ENCODE data around the gene FSCN2.

FSCN2 gene

GRCh38 chr17:81491761-81492160 lies 36.4 kb upstream of the FSCN2 start:
- Histone ChIP-seq H3K27me3 (ENCODE audit: control insufficient read depth, insufficient read depth, low read length, poor library complexity, severe bottlenecking) (peaks cover 19% of the 10 kb centered on the region), H3K4me3 (ENCODE audit: insufficient read depth, low read depth, low read length) (no peak overlapping the region), H3K4me1 (ENCODE audit: control insufficient read depth, insufficient read depth, low read length) (peaks cover 21% of the 10 kb centered on the region), H3K36me3 (ENCODE audit: control insufficient read depth, insufficient read depth, low read length) (no peaks in the 10 kb centered on the region), H3K9me3 (ENCODE audit: control insufficient read depth, low read length) (no peaks in the 10 kb centered on the region), H3K27ac (ENCODE audit: insufficient read depth, low read depth, low read length, poor library complexity, severe bottlenecking) (no peak overlapping the region)
- WGBS, 2 experiments, result 44% methylated on average over 4 to 5 of the region's 5 CpGs

- Histone ChIP-seq H3K4me1 (ENCODE audit: control insufficient read depth, insufficient read depth, low read length) (peaks cover 21% of the 10 kb centered on the region), H3K4me3 (ENCODE audit: insufficient read depth, low read depth, low read length) (no peak overlapping the region), H3K27ac (ENCODE audit: insufficient read depth, low read depth, low read length, poor library complexity, severe bottlenecking) (no peak overlapping the region), H3K36me3 (ENCODE audit: control insufficient read depth, insufficient read depth, low read length) (no peaks in the 10 kb centered on the region), H3K9me3 (ENCODE audit: control insufficient read depth, low read length) (no peaks in the 10 kb centered on the region), H3K27me3 (ENCODE audit: control insufficient read depth, insufficient read depth, low read length, poor library complexity, severe bottlenecking) (peaks cover 14% of the 10 kb centered on the region)
- WGBS, 2 experiments, result 60 to 61% methylated on average over 18 of the region's 18 CpGs
Measured at GRCh38 chr17:81492202-81492601, 36.0 kb upstream of the FSCN2 start.

GRCh38 chr17:81492706-81493105 lies 35.5 kb upstream of the FSCN2 start:
- Histone ChIP-seq H3K36me3 (ENCODE audit: control insufficient read depth, insufficient read depth, low read length) (no peaks in the 10 kb centered on the region), H3K27me3 (ENCODE audit: control insufficient read depth, insufficient read depth, low read length, poor library complexity, severe bottlenecking) (peaks cover 9% of the 10 kb centered on the region), H3K4me1 (ENCODE audit: control insufficient read depth, insufficient read depth, low read length) (peaks cover 21% of the 10 kb centered on the region), H3K27ac (ENCODE audit: insufficient read depth, low read depth, low read length, poor library complexity, severe bottlenecking) (no peak overlapping the region), H3K4me3 (ENCODE audit: insufficient read depth, low read depth, low read length) (no peak overlapping the region), H3K9me3 (ENCODE audit: control insufficient read depth, low read length) (no peaks in the 10 kb centered on the region)
- WGBS, 2 experiments, result 89 to 95% methylated on average over 9 of the region's 9 CpGs

- Histone ChIP-seq H3K4me3 (ENCODE audit: insufficient read depth, low read depth, low read length) (no peak overlapping the region), H3K9me3 (ENCODE audit: control insufficient read depth, low read length) (no peaks in the 10 kb centered on the region), H3K27ac (ENCODE audit: insufficient read depth, low read depth, low read length, poor library complexity, severe bottlenecking) (no peak overlapping the region), H3K4me1 (ENCODE audit: control insufficient read depth, insufficient read depth, low read length) (peaks cover 19% of the 10 kb centered on the region), H3K36me3 (ENCODE audit: control insufficient read depth, insufficient read depth, low read length) (no peaks in the 10 kb centered on the region), H3K27me3 (ENCODE audit: control insufficient read depth, insufficient read depth, low read length, poor library complexity, severe bottlenecking) (peaks cover 6% of the 10 kb centered on the region)
- WGBS, 2 experiments, result 89 to 90% methylated on average over 16 of the region's 16 CpGs
Measured at GRCh38 chr17:81493198-81494038, 34.8 kb upstream of the FSCN2 start.

GRCh38 chr17:81494626-81495377 lies 33.4 kb upstream of the FSCN2 start:
- no peaks in the 10 kb centered on the region for H3K36me3 ChIP-seq (ENCODE audit: control insufficient read depth, insufficient read depth, low read length)
- 70 to 71% methylated on average over 8 of the region's 8 CpGs for WGBS, 2 experiments
- H3K27me3 ChIP-seq (ENCODE audit: control insufficient read depth, insufficient read depth, low read length, poor library complexity, severe bottlenecking), result peaks cover 3% of the 10 kb centered on the region
- H3K9me3 ChIP-seq (ENCODE audit: control insufficient read depth, low read length), result no peaks in the 10 kb centered on the region
- no peak overlapping the region for H3K27ac ChIP-seq (ENCODE audit: insufficient read depth, low read depth, low read length, poor library complexity, severe bottlenecking)
- no peak overlapping the region for H3K4me3 ChIP-seq (ENCODE audit: insufficient read depth, low read depth, low read length)
- H3K4me1 ChIP-seq (ENCODE audit: control insufficient read depth, insufficient read depth, low read length), result peaks cover 6% of the 10 kb centered on the region

- WGBS, 2 experiments, result 94% methylated on average over 64 of the region's 64 CpGs
- H3K4me3 ChIP-seq (ENCODE audit: insufficient read depth, low read depth, low read length), result no peak overlapping the region
- H3K27ac ChIP-seq (ENCODE audit: insufficient read depth, low read depth, low read length, poor library complexity, severe bottlenecking), result no peak overlapping the region
- no peaks in the 10 kb centered on the region for H3K4me1 ChIP-seq (ENCODE audit: control insufficient read depth, insufficient read depth, low read length)
- H3K27me3 ChIP-seq (ENCODE audit: control insufficient read depth, insufficient read depth, low read length, poor library complexity, severe bottlenecking), result no peaks in the 10 kb centered on the region
- H3K9me3 ChIP-seq (ENCODE audit: control insufficient read depth, low read length), result no peaks in the 10 kb centered on the region
- no peaks in the 10 kb centered on the region for H3K36me3 ChIP-seq (ENCODE audit: control insufficient read depth, insufficient read depth, low read length)
Measured at GRCh38 chr17:81498953-81499600, 29.1 kb upstream of the FSCN2 start.

- H3K4me1 ChIP-seq (ENCODE audit: control insufficient read depth, insufficient read depth, low read length), result no peaks in the 10 kb centered on the region
- H3K27me3 ChIP-seq (ENCODE audit: control insufficient read depth, insufficient read depth, low read length, poor library complexity, severe bottlenecking), result no peaks in the 10 kb centered on the region
- no peaks in the 10 kb centered on the region for H3K9me3 ChIP-seq (ENCODE audit: control insufficient read depth, low read length)
- H3K4me3 ChIP-seq (ENCODE audit: insufficient read depth, low read depth, low read length), result no peak overlapping the region
- WGBS, 2 experiments, result 68 to 71% methylated on average over 12 of the region's 12 CpGs
- H3K27ac ChIP-seq (ENCODE audit: insufficient read depth, low read depth, low read length, poor library complexity, severe bottlenecking), result no peak overlapping the region
- H3K36me3 ChIP-seq (ENCODE audit: control insufficient read depth, insufficient read depth, low read length), result no peaks in the 10 kb centered on the region
Measured at GRCh38 chr17:81499601-81499970, 28.6 kb upstream of the FSCN2 start.

- 65 to 68% methylated on average over 7 of the region's 7 CpGs for WGBS, 2 experiments
- Histone ChIP-seq H3K36me3 (ENCODE audit: control insufficient read depth, insufficient read depth, low read length) (no peaks in the 10 kb centered on the region), H3K9me3 (ENCODE audit: control insufficient read depth, low read length) (no peaks in the 10 kb centered on the region), H3K4me3 (ENCODE audit: insufficient read depth, low read depth, low read length) (no peak overlapping the region), H3K27me3 (ENCODE audit: control insufficient read depth, insufficient read depth, low read length, poor library complexity, severe bottlenecking) (no peaks in the 10 kb centered on the region), H3K27ac (ENCODE audit: insufficient read depth, low read depth, low read length, poor library complexity, severe bottlenecking) (no peak overlapping the region), H3K4me1 (ENCODE audit: control insufficient read depth, insufficient read depth, low read length) (no peaks in the 10 kb centered on the region)
Measured at GRCh38 chr17:81500047-81500446, 28.1 kb upstream of the FSCN2 start.

- Histone ChIP-seq H3K27me3 (ENCODE audit: control insufficient read depth, insufficient read depth, low read length, poor library complexity, severe bottlenecking) (no peaks in the 10 kb centered on the region), H3K27ac (ENCODE audit: insufficient read depth, low read depth, low read length, poor library complexity, severe bottlenecking) (no peak overlapping the region), H3K9me3 (ENCODE audit: control insufficient read depth, low read length) (no peaks in the 10 kb centered on the region), H3K36me3 (ENCODE audit: control insufficient read depth, insufficient read depth, low read length) (no peaks in the 10 kb centered on the region), H3K4me3 (ENCODE audit: insufficient read depth, low read depth, low read length) (no peak overlapping the region), H3K4me1 (ENCODE audit: control insufficient read depth, insufficient read depth, low read length) (no peaks in the 10 kb centered on the region)
- WGBS, 2 experiments, result 80 to 81% methylated on average over 12 of the region's 12 CpGs
Measured at GRCh38 chr17:81502471-81503017, 25.6 kb upstream of the FSCN2 start.

- H3K36me3 ChIP-seq (ENCODE audit: control insufficient read depth, insufficient read depth, low read length), result peaks cover 3% of the 10 kb centered on the region
- H3K27me3 ChIP-seq (ENCODE audit: control insufficient read depth, insufficient read depth, low read length, poor library complexity, severe bottlenecking), result no peaks in the 10 kb centered on the region
- no peaks in the 10 kb centered on the region for H3K9me3 ChIP-seq (ENCODE audit: control insufficient read depth, low read length)
- H3K27ac ChIP-seq (ENCODE audit: insufficient read depth, low read depth, low read length, poor library complexity, severe bottlenecking), result no peak overlapping the region
- H3K4me3 ChIP-seq (ENCODE audit: insufficient read depth, low read depth, low read length), result no peak overlapping the region
- H3K4me1 ChIP-seq (ENCODE audit: control insufficient read depth, insufficient read depth, low read length), result no peaks in the 10 kb centered on the region
Measured at GRCh38 chr17:81503619-81504018, 24.6 kb upstream of the FSCN2 start.
